ENCODE data around the gene VAV2.

DNA sequence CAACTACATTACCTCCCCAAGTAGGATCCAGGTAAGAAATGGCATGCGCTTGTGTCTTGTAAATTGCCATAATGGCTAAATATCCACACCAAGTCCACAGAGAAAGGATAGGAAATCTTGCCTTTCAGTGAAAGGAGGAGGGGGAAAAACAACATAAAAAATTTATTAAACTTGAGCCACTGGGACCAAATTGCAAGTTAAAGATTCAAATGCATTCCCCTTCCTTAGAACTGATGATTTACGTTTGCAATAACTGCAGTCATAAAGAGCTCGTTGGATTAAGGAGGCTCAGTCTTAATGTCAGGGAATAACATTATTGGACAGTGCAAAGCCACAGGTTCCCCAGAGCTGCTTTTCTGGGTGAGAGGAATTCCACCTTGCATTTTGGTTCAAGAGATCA, 161.4 kb downstream of the VAV2 start:
- TF ChIP-seq, protein P1, sequence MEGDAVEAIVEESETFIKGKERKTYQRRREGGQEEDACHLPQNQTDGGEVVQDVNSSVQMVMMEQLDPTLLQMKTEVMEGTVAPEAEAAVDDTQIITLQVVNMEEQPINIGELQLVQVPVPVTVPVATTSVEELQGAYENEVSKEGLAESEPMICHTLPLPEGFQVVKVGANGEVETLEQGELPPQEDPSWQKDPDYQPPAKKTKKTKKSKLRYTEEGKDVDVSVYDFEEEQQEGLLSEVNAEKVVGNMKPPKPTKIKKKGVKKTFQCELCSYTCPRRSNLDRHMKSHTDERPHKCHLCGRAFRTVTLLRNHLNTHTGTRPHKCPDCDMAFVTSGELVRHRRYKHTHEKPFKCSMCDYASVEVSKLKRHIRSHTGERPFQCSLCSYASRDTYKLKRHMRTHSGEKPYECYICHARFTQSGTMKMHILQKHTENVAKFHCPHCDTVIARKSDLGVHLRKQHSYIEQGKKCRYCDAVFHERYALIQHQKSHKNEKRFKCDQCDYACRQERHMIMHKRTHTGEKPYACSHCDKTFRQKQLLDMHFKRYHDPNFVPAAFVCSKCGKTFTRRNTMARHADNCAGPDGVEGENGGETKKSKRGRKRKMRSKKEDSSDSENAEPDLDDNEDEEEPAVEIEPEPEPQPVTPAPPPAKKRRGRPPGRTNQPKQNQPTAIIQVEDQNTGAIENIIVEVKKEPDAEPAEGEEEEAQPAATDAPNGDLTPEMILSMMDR (IDR thresholded peaks at IDR 0.05) = no peak
- no peak for TF ChIP-seq ZFX (IDR thresholded peaks at IDR 0.05; ENCODE audit: borderline replicate concordance)
